Measurements from ENCODE around the gene UST. TPM values are rescaled to one million over a fixed set of nuclear protein-coding genes. Genes with fewer than 3 reads are reported as not detected.

The UST gene
- polyA plus RNA-seq, 1 donor from 2014 or later: 7.5 TPM

- no peak overlapping the region for H3K27ac ChIP-seq (ENCODE audit: low read length)
- TF ChIP-seq SMC3 (conservative IDR thresholded peaks at IDR 0.05; ENCODE audit: poor library complexity) (no peak), CTCF (IDR thresholded peaks at IDR 0.05; ENCODE audit: poor library complexity, severe bottlenecking) (no peak), RAD21 (conservative IDR thresholded peaks at IDR 0.05) (no peak), POLR2AphosphoS5 (IDR thresholded peaks at IDR 0.05) (no peak)
These were observed 316.0 kb downstream of the UST start for GRCh38 chr6:149062653-149063348.

GRCh38 chr6:149063468-149063867 is 316.6 kb downstream of the UST start:
- H3K36me3 ChIP-seq (ENCODE audit: insufficient read depth, low read length): no peaks in the 10 kb centered on the region
- H3K4me2 ChIP-seq (ENCODE audit: low read length): no peak overlapping the region
- no peak overlapping the region for H3K9ac ChIP-seq (ENCODE audit: low read length)
- no peak overlapping the region for H3K27ac ChIP-seq (ENCODE audit: low read length)
- no peaks in the 10 kb centered on the region for H3K27me3 ChIP-seq (ENCODE audit: insufficient read depth, low read depth, low read length)
- no peaks in the 10 kb centered on the region for H3K9me3 ChIP-seq (ENCODE audit: low read length)
- no peaks in the 10 kb centered on the region for H4K20me1 ChIP-seq (ENCODE audit: insufficient read depth)
- no peak overlapping the region for H2AFZ ChIP-seq (ENCODE audit: low read depth, low read length)
- H3K4me3 ChIP-seq (ENCODE audit: low read length): no peak overlapping the region
- no peak for TF ChIP-seq RAD21 (conservative IDR thresholded peaks at IDR 0.05)
- TF ChIP-seq POLR2AphosphoS5 (IDR thresholded peaks at IDR 0.05): no peak
- TF ChIP-seq EP300 (conservative IDR thresholded peaks at IDR 0.05; ENCODE audit: poor library complexity, severe bottlenecking): no peak
- TF ChIP-seq REST (IDR thresholded peaks at IDR 0.05; ENCODE audit: borderline replicate concordance): no peak
- no peak for TF ChIP-seq EZH2 (IDR thresholded peaks at IDR 0.05; ENCODE audit: borderline replicate concordance, insufficient read depth, low read length, poor library complexity, severe bottlenecking)
- no peak for TF ChIP-seq CTCF (IDR thresholded peaks at IDR 0.05; ENCODE audit: poor library complexity, severe bottlenecking)
- TF ChIP-seq TAF1 (IDR thresholded peaks at IDR 0.05; ENCODE audit: low read depth): no peak
- no peak for TF ChIP-seq MXI1 (conservative IDR thresholded peaks at IDR 0.05; ENCODE audit: poor library complexity, severe bottlenecking)
- no peak for TF ChIP-seq SMC3 (conservative IDR thresholded peaks at IDR 0.05; ENCODE audit: poor library complexity)
- H3K79me2 ChIP-seq (replicated peaks; ENCODE audit: insufficient read depth, low read length): no peaks in the 10 kb centered on the region
- H3F3A ChIP-seq (ENCODE audit: insufficient read depth, low read length, poor library complexity, severe bottlenecking): no peaks in the 10 kb centered on the region
- H3K9me2 ChIP-seq (ENCODE audit: insufficient read depth, low read length): no peaks in the 10 kb centered on the region

More at GRCh38 chr6:149062653-149063348, 316.0 kb downstream of the UST start:
- Histone ChIP-seq H3K9ac (ENCODE audit: low read length) (no peak overlapping the region), H3K9me2 (ENCODE audit: insufficient read depth, low read length) (no peaks in the 10 kb centered on the region), H3K4me2 (ENCODE audit: low read length) (no peak overlapping the region), H2AFZ (ENCODE audit: low read depth, low read length) (no peak overlapping the region), H3K4me3 (ENCODE audit: low read length) (no peak overlapping the region), H3K79me2 (replicated peaks; ENCODE audit: insufficient read depth, low read length) (no peaks in the 10 kb centered on the region), H3K9me3 (ENCODE audit: low read length) (no peaks in the 10 kb centered on the region), H3F3A (ENCODE audit: insufficient read depth, low read length, poor library complexity, severe bottlenecking) (no peaks in the 10 kb centered on the region), H3K27me3 (ENCODE audit: insufficient read depth, low read depth, low read length) (no peaks in the 10 kb centered on the region), H4K20me1 (ENCODE audit: insufficient read depth) (no peaks in the 10 kb centered on the region), H3K36me3 (ENCODE audit: insufficient read depth, low read length) (no peaks in the 10 kb centered on the region)
